A549 treated with CpdA at 1 μM for 4 hours (cell line): ENCODE results near the gene IFNA6. TPM values are rescaled to one million over a fixed set of nuclear protein-coding genes. Genes with fewer than 3 reads are reported as not detected.

Experiments used
- total RNA-seq: library from RNA; stranded (reverse); fragments of 200-300 nt; extraction: Qiagen RNA extraction; gene quantifications from 5 replicates; pipeline ENCODE4 v1.2.3, GENCODE V29; 2022; ENCODE audit warnings: low read depth

The IFNA6 gene
- total RNA-seq: not detected in 5 replicates

GRCh38 chr9:21350787-21351186, at the start of gene IFNA6:
Gene IFNA6, minus strand, starts transcription at chr9:21350887. Its CDS starts 0 bp downstream, at chr9:21350887.

GRCh38 chr9:21385131-21385670, 34.5 kb upstream of the IFNA6 start, which contains the start of gene IFNA2:
Gene IFNA2, minus strand, starts transcription at chr9:21385398. Its CDS starts 69 bp downstream, at chr9:21385329.

GRCh38 chr9:21367957-21368356, 17.3 kb upstream of the IFNA6 start, which contains the start of gene IFNA13:
Gene IFNA13, minus strand, starts transcription at chr9:21368057. Its CDS starts 47 bp downstream, at chr9:21368010.

GRCh38 chr9:21334701-21335632, 15.7 kb downstream of the IFNA6 start, which contains the start of gene KLHL9:
Gene KLHL9, minus strand, starts transcription at chr9:21335404. Its CDS starts 545 bp downstream, at chr9:21334859.

GRCh38 chr9:21305213-21305612, 45.5 kb downstream of the IFNA6 start, which contains the start of gene IFNA5:
Gene IFNA5, minus strand, starts transcription at chr9:21305313. Its CDS starts 57 bp downstream, at chr9:21305256.

Other genes with a start within 250 kb of the IFNA6 start
- gene IFNW1, start 209.1 kb downstream of the IFNA6 start, total RNA-seq: not detected in 5 replicates
- not detected in 5 replicates for gene IFNA21, start 184.2 kb downstream of the IFNA6 start, total RNA-seq
- not detected in 5 replicates for gene IFNA4, start 163.3 kb downstream of the IFNA6 start, total RNA-seq
- not detected in 5 replicates for gene IFNA7, start 148.7 kb downstream of the IFNA6 start, total RNA-seq
- gene IFNA10, start 143.7 kb downstream of the IFNA6 start, total RNA-seq: not detected in 5 replicates
- not detected in 5 replicates for gene IFNA16, start 133.6 kb downstream of the IFNA6 start, total RNA-seq
- gene IFNA17, start 122.7 kb downstream of the IFNA6 start, total RNA-seq: not detected in 5 replicates
- not detected in 5 replicates for gene IFNA14, start 110.9 kb downstream of the IFNA6 start, total RNA-seq
- not detected in 5 replicates for gene IFNA5, start 45.6 kb downstream of the IFNA6 start, total RNA-seq
- gene KLHL9, start 15.5 kb downstream of the IFNA6 start, total RNA-seq: 14.4 to 18.7 TPM (median 16.7 TPM) in 5 replicates
- not detected in 5 replicates for gene IFNA13, start 17.2 kb upstream of the IFNA6 start, total RNA-seq
- gene IFNA2, start 34.5 kb upstream of the IFNA6 start, total RNA-seq: not detected in 5 replicates
- not detected in 5 replicates for gene IFNA8, start 58.2 kb upstream of the IFNA6 start, total RNA-seq
- gene IFNA1, start 89.6 kb upstream of the IFNA6 start, total RNA-seq: not detected in 5 replicates
- gene IFNE, start 131.4 kb upstream of the IFNA6 start, total RNA-seq: 1.6 to 3.3 TPM (median 2.3 TPM) in 5 replicates